ENCODE data around the gene E2F4. TPM values are rescaled to one million over a fixed set of nuclear protein-coding genes. Genes with fewer than 3 reads are reported as not detected.

Gene E2F4
- total RNA-seq, 1 experiment from 2014 or later: 141 TPM

DNA sequence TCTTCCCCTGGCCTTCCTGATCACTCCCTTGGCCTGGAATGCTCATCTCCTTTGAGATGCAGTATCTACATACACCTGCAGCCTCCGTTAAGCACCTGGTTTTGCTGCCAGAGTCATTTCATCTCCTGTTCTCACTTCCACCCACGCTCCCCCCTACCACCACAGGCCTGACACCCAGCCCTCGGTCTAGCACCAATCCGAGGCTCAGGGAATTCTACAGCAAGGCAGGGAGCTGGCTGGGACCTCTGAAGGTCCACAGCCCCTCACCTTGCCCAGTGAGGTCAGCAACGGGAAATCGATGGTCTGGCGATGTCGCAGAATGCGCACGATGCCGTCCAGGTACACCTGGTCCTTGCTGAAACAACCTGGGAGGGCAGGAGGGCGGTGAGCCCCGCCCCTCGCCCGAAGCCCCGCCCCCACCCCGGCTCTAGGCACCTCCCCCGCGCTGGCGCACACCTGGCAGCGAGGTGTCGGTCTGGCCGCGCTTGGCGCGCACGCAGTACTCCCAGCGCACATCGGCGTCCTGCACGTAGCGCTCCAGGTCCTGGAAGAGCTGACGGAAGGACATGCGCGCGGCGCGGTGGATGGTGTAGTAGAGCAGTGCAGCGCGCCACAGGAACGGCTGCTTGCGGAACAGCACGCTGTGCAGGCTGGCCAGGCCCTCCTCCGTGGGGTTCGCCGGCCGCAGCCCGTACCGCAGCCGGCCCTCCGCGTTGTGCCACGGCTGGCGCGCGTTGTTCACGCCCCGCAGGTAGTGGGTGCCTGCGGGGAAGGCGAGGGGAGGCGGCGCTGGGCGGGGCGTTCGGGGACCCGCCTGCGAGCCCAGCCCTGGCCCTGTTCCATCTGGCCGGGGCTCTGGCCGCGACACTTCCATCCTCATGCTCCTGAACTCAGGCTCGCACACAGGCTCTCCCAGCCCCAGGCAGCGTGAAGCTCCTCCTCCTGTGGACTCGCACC is 13.9 kb upstream of the E2F4 start:
- Histone ChIP-seq H3K27ac (no peak overlapping the region), H3K4me3 (no peak overlapping the region)

DNA sequence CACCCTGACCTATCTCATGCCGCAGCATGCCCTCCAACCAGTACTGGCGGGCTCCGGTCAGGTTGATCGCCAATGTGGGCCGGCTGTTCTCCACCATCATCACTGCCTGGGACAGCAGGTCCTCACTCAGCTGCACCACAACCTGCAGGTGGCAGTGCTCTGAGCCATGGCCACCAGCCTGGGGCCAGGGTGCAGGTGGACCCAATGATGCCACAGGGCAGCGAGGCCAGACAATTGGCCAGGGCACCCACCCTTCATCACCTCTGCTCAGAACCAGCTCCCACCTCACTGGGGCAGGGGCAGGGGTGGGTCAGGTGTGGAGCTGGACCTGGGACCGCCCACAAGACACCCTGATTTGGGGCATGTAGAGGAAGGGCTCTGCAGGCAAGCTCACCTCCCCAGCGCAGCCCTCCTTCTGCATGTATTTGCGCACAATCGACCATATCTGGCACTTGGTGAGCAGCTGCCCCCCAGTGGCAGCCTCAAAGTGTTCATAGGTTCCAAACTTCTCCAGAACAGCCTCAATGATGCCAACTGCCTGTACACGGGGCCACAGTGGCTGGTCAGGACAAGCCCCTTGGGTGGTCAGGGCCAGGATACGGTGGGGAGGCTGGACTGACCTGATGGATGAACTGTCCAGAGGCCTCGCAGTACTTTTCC is 12.4 kb upstream of the E2F4 start:
- H3K9me3 ChIP-seq (replicated peaks): no peaks in the 10 kb centered on the region
- peaks cover 5% of the 10 kb centered on the region for H3K4me1 ChIP-seq
- H3K27me3 ChIP-seq: no peaks in the 10 kb centered on the region
- H3K27ac ChIP-seq: no peak overlapping the region
- DNase-seq: no peak
- H3K36me3 ChIP-seq: no peaks in the 10 kb centered on the region
- no peak overlapping the region for H3K4me3 ChIP-seq

More for the DNA sequence above, 13.9 kb upstream of the E2F4 start:
- H3K36me3 ChIP-seq: no peaks in the 10 kb centered on the region
- no peaks in the 10 kb centered on the region for H3K27me3 ChIP-seq
- no peaks in the 10 kb centered on the region for H3K9me3 ChIP-seq (replicated peaks)
- no peak for DNase-seq
- H3K4me1 ChIP-seq: peaks cover 13% of the 10 kb centered on the region

DNA sequence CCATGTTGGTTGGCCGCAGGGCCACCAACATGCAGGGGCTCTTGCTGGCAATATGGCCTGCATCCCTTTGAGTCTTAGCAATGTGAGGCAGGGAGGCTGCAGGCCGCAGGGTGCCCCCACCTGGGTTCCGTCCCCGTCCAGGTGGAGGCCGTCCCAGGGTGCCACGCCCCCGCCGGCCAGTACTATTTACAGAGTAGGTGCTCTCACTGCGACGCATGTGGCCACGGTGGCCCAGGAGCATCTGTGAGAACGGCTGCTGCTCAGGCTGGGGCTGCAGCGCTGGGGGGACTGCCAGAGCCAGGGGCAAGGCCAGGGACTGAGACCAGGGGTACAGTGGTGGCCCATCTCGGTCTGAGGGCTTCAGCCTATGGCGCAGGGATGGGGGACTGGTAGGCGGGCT is 11.8 kb upstream of the E2F4 start:
- Histone ChIP-seq H3K27ac (no peak overlapping the region), H3K27me3 (no peaks in the 10 kb centered on the region), H3K4me3 (no peak overlapping the region), H3K4me1 (peaks cover 5% of the 10 kb centered on the region), H3K36me3 (no peaks in the 10 kb centered on the region), H3K9me3 (replicated peaks) (no peaks in the 10 kb centered on the region)
- DNase-seq: no peak

DNA sequence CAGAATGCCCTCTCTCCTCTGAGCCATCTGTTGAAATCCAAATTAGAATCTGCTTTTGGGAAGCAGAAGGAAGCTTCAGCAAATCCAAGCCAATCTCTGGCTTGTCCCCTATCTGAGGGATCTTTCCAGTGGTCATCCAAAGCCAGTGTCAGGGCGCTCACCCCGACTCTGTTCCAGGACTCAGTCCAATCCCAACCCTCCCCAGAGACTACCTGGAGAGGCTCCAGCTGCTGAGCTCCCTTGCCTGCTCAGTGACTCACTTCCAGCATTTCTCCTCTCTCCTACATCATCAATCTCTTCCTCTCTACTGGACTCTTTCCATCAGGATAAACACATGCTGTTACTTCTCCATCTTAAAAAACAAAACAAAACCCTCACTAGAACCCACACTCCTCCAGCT is 10.6 kb upstream of the E2F4 start:
- no peaks in the 10 kb centered on the region for H3K9me3 ChIP-seq (replicated peaks)
- H3K27ac ChIP-seq: no peak overlapping the region
- no peak for DNase-seq

DNA sequence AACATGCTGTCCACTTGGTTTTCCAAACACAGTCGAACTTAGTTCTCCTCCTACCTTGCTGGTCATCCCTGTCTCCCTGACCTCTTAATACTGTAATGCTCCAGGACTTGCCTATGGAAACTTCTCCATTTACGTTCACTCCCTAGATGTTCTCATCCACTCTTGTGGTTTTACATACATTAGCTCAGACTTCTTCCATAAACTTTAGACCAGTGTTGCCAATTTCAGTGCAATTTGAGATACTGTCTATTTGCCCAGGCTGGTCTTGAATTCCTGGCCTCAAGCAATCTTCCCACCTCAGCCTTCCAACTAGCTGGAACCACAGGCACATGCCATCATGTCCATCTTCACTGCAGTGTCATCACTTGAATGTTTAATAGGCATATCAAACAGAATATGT is 9.7 kb upstream of the E2F4 start:
- H3K36me3 ChIP-seq: no peaks in the 10 kb centered on the region
- H3K4me1 ChIP-seq: peaks cover 5% of the 10 kb centered on the region
- no peaks in the 10 kb centered on the region for H3K9me3 ChIP-seq (replicated peaks)
- no peak overlapping the region for H3K27ac ChIP-seq
- H3K4me3 ChIP-seq: peak overlapping the region; percentile 84; the same call in 1 of the 2 replicates
- no peaks in the 10 kb centered on the region for H3K27me3 ChIP-seq
- peak in 1 of 2 experiments; percentile 45 for DNase-seq

More for the DNA sequence above, 10.6 kb upstream of the E2F4 start:
- H3K4me3 ChIP-seq: no peak overlapping the region
- peaks cover 5% of the 10 kb centered on the region for H3K4me1 ChIP-seq
- no peaks in the 10 kb centered on the region for H3K27me3 ChIP-seq
- no peaks in the 10 kb centered on the region for H3K36me3 ChIP-seq

DNA sequence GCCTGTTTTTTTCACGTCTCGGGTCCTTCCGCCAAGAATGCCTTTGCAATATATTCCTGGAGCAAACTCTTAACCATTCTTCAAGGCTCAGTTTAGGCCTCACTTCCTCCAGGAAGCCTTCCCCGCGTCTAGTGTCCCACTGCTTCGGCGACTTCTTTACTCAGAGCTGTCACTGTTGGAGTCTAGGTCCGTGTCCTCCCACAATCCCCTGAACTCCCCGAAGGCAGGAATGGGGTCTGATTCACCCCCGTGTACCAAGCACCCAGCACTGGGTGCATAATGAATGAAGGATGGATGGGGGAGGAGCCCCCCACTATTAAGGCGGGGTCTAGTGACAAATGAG is 8.7 kb upstream of the E2F4 start:
- no peak for DNase-seq
- no peaks in the 10 kb centered on the region for H3K9me3 ChIP-seq (replicated peaks)
- H3K4me3 ChIP-seq: peak overlapping the region; percentile 84
- H3K27me3 ChIP-seq: no peaks in the 10 kb centered on the region
- peak overlapping the region; percentile 94 for H3K27ac ChIP-seq
- no peaks in the 10 kb centered on the region for H3K36me3 ChIP-seq
- H3K4me1 ChIP-seq: peaks cover 5% of the 10 kb centered on the region

DNA sequence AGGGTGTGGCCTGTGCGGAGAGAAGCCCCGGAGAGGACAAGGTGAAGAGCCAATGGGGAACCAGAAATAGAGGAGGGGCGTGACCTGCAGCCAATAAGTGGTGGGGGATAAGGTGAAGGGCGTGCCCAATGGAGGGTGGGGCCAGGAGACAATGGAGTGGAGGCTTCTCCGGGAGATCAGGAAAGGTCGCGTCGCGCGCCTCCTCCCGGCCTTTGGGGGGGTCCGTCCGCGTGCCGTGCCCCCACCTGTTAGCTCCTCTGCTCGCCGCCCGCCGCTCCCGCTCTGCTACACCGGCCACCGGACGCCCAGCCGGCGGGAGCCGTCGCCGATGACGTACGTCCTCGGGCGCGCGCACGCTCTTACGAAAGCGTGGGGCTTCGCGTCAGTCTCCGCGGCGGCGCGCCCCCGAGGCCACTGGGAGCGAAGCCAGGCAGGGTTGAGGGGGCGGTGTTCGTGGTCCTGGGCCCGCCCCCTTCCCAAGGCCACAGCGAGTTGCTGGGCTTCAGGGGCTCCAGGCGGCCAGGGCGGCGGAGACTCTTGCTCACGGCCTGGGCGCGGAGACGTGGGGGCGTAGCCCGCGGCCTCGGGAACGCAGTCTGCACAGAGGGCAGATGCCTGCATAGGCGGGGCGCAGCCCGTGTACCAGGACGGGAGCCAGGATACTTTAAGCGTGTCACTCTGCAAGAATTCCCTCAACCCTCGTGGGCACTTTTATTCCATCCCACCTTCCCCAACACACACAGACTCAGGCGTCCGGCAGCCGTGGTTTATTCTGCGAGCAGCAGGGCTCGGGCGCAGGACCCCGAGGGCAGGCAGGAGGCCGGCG is 8.1 kb upstream of the E2F4 start, which contains the start of gene MATCAP1:
Gene MATCAP1 (minus strand): TSS at position 337 of the 826 bp plus-strand sequence. CDS start 3,353 bp downstream, outside the sequence.
- no peaks in the 10 kb centered on the region for H3K9me3 ChIP-seq (replicated peaks)
- no peaks in the 10 kb centered on the region for H3K27me3 ChIP-seq
- peak; percentile 99 to 100 for DNase-seq
- H3K27ac ChIP-seq: peak within 1 kb of the TSS; percentile 94
- H3K4me1 ChIP-seq: peaks cover 5% of the 10 kb centered on the region
- peak within 1 kb of the TSS; percentile 84 for H3K4me3 ChIP-seq
- no peaks in the 10 kb centered on the region for H3K36me3 ChIP-seq

DNA sequence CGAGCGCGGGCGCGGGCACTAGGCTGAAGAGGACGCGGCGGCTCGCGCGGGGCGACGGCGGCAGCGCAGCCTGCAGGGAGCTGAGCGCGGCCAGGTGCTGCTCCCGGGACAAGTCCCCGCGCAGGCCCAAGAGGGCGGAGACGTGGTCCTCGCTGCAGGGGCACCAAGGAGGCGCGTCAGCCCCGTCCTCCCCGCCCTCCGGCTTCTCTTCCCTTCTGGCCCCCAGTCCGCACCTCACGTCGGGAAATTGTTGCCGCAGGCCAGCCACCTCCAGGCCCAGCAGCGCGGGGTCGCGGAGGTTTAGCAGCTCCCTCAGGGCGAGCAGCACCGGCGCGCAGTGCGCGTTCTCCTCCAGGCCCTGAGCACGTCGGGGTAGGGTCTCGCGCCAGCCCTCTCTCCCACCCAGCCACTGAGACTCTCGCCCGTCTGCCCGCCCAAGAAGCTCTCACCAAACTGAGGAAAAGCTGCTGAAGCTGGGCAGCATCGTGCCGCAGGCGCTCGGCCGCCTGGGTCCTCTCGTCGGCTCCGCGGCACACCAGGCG is 7.4 kb upstream of the E2F4 start:
- peak overlapping the region; percentile 84 for H3K4me3 ChIP-seq
- no peak for DNase-seq
- no peaks in the 10 kb centered on the region for H3K9me3 ChIP-seq (replicated peaks)
- no peaks in the 10 kb centered on the region for H3K27me3 ChIP-seq
- H3K4me1 ChIP-seq: peaks cover 5% of the 10 kb centered on the region
- no peaks in the 10 kb centered on the region for H3K36me3 ChIP-seq
- no peak overlapping the region for H3K27ac ChIP-seq

DNA sequence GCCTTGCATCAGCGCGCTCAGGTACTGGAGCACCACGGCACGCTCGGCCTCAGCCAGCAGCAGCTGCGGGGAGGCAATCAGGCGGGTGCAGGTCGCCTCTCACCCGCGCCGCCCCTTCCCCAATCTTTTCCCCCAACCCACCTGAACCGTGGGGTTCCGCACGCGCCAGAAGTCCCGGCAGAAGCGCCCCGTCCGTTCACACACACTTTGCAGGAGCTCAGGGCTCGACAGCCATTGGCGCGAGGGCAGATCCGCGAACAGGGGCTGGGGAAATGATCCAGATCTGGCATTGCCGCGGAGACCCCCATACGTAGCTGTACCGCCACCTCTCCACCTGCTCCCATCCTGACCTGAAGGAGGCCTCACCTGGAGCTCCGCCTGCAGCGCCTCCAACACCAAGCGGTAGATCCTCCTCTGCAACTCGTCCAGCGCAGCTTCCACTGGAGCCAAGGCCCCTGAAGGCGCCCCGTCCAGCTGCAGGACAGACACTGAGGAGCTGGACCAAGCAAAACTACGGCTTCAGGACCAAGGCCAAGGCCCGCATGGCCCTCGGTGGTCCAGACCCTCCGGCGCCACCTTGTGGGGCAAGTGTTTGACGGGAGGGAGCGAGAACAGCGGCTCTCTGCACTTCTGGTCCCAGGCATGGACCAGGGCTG is 6.8 kb upstream of the E2F4 start:
- Histone ChIP-seq H3K27me3 (no peaks in the 10 kb centered on the region), H3K4me1 (peaks cover 5% of the 10 kb centered on the region), H3K9me3 (replicated peaks) (no peaks in the 10 kb centered on the region), H3K36me3 (no peaks in the 10 kb centered on the region), H3K4me3 (no peak overlapping the region), H3K27ac (no peak overlapping the region)
- peak; percentile 95 to 97 for DNase-seq

DNA sequence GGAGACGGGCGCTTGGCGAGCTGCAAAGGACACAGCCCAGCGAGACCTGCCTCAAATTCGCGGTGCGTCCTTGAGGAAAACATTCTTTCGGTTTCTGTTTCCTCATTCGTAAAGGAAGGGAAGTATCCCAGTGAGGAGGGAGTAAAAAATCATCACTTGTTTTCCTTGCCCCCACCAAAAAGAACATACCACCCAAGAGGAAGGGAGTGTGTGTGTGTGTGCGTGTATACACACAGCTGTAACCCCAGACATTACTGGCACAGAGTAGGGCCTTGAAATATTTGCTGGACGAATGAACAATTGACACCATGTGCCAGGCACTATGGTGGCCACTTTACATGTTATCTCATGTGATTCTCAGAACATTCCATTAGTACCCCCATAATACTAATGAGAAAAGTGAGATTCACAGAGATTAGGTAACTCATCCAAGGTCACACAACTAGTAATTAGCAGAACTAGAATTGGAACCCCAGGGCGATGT is 6.3 kb upstream of the E2F4 start:
- Histone ChIP-seq H3K4me1 (peaks cover 11% of the 10 kb centered on the region), H3K9me3 (replicated peaks) (no peaks in the 10 kb centered on the region), H3K36me3 (no peaks in the 10 kb centered on the region), H3K27me3 (no peaks in the 10 kb centered on the region), H3K4me3 (no peak overlapping the region), H3K27ac (no peak overlapping the region)
- no peak for DNase-seq

DNA sequence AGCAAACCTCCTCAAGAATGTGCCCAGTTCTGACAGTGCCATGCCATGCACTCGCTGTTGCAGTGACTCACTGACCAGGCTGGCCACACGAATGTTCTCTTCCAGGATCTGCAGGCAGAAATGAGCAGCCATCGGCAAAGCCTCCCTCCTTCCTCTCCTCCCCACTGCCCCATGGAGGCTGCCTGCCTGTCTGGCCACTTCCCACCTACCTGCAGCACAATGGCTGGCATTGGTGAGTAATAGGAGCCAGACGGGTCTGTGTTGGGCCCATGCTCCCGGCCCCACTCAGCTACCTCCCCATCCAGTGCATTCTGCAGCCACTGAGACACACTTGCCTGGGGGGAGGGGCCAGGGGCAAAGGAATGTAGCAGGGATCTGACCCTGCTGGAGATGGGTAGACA is 5.4 kb upstream of the E2F4 start:
- H3K27ac ChIP-seq: no peak overlapping the region
- H3K27me3 ChIP-seq: no peaks in the 10 kb centered on the region
- peaks cover 19% of the 10 kb centered on the region for H3K4me1 ChIP-seq
- H3K4me3 ChIP-seq: no peak overlapping the region
- no peaks in the 10 kb centered on the region for H3K9me3 ChIP-seq (replicated peaks)
- no peak for DNase-seq
- no peaks in the 10 kb centered on the region for H3K36me3 ChIP-seq

DNA sequence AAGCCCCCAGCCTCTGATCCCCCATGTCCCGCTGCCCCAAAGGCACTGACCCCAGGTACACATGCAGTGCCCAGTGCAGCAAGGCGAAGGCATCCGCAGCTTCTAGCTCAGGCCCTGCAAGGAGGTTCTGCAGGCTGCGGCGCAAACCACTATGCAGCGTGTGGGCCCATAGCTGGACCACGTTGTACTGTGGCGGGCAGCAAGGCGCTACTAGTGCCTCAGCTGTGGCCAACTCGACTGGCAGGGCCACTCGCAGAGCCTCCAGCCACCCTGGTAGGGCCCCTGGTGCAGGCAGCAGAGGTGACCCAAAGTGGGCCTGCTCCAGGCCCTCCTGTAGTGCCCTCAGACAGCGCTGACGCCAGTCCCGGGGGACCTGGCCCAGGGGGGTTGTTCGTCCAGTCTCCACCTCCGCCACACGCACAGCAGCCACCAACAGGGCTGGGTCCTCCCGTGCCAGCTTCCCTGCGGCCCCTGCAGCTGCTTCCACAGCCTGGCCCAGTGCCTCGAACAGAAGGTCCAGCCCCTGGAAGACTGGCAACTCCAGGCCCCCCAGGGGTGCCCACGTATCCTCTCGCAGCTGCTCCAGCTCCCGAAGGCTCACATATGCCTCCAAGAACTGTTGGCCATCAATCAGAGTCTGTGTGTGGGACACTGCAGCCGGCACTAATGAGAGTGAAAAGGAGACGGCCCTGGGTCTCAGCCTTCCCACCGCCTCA is 4.6 kb upstream of the E2F4 start:
- DNase-seq: peak; percentile 56 to 59
- H3K27ac ChIP-seq: no peak overlapping the region
- H3K27me3 ChIP-seq: no peaks in the 10 kb centered on the region
- H3K4me1 ChIP-seq: peaks cover 21% of the 10 kb centered on the region
- no peak overlapping the region for H3K4me3 ChIP-seq
- no peaks in the 10 kb centered on the region for H3K36me3 ChIP-seq
- H3K9me3 ChIP-seq (replicated peaks): no peaks in the 10 kb centered on the region

DNA sequence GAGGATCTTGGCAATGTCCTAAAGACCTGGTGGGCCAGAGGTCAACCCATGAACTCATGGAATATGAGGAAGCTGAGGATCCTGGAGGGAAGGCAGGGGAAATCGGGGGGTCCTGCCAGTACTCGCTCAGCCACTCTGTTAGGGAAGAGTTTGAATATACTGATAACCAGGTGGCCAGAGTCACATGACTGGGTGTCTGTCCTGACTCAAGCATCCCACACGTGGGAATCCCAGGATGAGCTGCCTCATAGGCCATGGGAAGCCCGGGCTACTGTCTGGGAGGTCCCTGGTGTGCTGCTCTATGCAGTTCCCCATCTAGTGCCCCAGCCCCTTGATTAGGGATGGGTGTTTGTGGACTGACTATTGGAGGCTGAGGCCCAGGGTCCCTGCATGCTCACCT is 3.6 kb upstream of the E2F4 start:
- no peak for DNase-seq
- peaks cover 16% of the 10 kb centered on the region for H3K4me1 ChIP-seq
- H3K27me3 ChIP-seq: no peaks in the 10 kb centered on the region
- no peak overlapping the region for H3K4me3 ChIP-seq
- H3K9me3 ChIP-seq (replicated peaks): no peaks in the 10 kb centered on the region
- H3K36me3 ChIP-seq: 0 out of 2 replicates have a peak, but pooled peaks cover 1% of the 10 kb centered on the region
- H3K27ac ChIP-seq: no peak overlapping the region

Measured in SJCRH30 (cell line).